GM19025 (cell line): ENCODE data around the gene ACSM6.
A peak's percentile ranks its signal among the peaks of the same experiment; 100 is the strongest.

Experiments
- ATAC-seq: cut with Tn5 transposase; IDR thresholded peaks from one replicate; pipeline ENCODE4 v1.9.1; 2021; ENCODE audit warnings: mild to moderate bottlenecking, low read depth, moderate library complexity; ENCODE audit not compliant: unreplicated experiment

Gene ACSM6

DNA sequence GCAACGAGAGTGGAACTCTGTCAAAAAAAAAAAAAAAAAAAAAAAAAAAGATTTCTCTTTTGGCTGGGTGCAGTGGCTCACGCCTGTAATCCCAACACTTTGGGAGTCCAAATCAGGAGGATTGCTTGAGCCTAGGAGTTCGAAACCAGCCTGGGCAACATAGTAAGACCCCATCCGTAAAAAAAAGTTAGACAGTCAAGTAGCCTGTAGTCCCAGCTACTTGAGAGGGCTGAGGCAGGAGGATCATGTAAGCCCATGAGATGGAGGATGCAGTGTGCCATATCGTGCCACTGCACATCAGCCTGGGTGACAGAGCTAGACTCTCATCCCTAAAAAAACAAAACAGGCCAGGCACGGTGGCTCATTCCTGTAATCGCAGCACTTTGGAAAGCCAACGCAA, 71.5 kb downstream of the ACSM6 start:
- ATAC-seq, result no peak

DNA sequence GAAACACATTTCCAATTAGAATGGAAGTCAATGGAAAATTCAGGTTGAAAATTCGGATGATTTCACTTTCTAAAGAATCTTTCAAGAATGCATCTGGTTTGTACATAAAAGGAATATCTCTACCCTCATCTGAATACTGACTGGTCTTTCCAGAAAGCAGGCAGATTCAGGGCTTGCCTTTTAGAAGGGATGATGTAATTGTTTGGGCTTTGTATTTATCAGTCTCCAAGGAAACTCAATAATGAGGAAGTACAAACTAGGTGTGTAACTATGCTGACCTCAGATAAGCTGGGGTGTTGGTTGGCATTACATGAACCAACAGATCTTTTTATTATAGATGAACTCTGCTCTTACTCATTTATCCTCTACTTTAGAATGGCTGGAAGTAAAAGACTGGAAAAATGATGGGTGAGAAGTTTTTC, 72.6 kb downstream of the ACSM6 start:
- peak; percentile 71 for ATAC-seq

DNA sequence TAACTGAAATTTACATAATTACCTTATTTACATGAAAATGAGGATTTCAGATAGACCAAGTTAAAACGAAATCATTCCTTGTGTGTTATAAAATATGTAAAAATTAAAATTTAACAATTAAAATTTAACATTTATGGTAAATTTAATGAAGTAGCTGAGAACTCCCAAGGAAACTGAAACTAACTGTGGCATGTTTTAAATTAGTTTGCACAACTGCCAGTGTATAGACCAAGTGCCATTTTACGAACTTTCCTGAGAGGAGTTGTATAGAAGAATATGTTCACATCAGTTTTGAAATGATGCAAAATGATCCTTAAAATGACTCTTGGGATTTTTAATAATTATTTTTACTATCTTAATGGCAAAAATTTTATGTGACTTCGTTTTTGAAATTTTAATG, 73.2 kb downstream of the ACSM6 start:
- no peak for ATAC-seq

DNA sequence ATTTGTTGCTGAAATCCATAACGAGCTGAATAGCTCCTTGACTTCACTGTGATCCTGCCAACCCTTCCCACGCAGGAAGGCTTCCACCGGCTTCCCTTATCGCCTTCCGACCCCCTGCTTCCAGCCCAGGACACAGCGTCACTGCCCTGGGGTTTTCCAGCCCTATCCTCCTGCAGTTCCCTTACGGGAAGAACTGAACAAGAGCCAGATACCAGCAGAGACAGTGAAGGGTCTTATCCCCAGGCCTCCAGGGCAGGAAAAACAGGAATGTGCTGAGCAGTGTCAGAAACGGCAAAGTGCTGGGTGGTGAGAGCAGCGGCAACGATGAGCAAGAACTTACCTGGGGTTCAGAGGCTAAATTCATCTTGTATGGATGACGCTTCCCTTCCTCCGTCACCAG, 74.4 kb downstream of the ACSM6 start:
- no peak for ATAC-seq

DNA sequence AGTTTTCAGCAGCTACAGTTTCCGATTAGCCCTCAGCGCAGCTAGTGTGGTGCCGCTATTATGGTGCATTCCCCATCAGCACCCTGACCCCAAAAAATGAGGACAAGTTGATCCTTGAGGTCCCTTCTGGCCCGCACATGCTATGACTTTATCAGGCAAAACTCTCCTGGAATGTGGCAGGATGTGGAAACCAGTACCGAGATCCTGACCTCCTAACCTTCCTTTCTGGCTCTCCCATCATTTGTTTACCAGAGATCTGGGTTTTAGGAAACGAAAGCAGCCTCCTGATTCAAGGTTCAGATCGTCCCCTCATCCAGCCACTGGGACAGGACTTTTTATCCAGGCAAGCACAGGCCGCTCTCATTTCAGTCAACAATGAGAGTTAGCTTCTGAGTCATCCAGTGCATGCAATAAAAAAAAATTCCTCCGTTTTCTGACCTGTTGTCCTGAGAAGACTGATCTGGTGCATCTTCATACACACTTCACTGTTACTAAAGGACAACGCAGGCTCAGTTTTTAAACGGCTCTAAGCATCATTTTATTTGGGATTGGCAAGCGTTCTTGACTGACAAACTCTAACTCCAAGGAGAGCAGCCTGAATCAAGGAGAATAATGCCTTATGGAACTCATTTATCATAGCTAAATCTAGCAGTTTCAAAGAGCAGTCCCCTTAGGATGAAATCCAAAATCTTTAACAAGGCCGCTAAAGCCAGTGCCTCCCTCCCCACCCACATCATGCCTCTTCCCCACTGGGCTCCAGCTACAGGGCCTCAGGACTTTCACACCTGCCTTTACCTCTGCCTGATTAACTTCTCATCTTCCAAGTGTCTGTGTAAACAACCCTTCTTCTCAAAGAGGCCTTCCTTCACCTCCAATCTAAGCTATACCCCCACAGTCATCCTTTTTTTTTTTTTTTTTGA, 79.6 kb downstream of the ACSM6 start:
- no peak for ATAC-seq

DNA sequence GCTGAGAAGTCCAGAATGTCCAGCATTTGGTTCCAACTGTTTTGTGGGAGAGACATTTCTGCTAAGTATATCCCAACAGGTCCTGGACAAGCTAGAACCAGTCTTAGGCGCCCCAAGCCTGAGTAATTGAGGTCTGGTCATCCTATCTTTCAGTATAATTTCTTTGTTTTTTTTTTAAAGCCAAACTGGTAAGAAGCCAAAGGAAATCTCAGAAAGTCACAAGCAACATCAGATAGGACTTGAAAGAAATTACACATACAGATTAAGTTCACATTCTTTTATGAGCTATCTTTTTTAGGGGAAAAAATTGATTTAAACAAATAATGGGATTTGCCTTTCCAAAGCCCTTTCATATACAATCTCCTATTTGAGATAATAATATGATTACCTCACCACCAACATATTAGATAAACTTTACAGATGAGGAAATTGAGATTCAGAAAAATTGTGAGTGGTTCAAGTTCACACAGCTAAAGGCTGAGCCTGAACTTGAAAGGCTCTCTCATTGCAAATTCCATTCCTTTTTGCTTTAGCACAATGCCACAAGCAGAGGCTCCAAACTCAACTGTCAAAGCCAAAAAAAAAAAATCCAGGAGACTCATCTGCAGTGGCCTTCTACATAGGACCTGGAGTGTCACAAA, 81.8 kb downstream of the ACSM6 start:
- no peak for ATAC-seq

DNA sequence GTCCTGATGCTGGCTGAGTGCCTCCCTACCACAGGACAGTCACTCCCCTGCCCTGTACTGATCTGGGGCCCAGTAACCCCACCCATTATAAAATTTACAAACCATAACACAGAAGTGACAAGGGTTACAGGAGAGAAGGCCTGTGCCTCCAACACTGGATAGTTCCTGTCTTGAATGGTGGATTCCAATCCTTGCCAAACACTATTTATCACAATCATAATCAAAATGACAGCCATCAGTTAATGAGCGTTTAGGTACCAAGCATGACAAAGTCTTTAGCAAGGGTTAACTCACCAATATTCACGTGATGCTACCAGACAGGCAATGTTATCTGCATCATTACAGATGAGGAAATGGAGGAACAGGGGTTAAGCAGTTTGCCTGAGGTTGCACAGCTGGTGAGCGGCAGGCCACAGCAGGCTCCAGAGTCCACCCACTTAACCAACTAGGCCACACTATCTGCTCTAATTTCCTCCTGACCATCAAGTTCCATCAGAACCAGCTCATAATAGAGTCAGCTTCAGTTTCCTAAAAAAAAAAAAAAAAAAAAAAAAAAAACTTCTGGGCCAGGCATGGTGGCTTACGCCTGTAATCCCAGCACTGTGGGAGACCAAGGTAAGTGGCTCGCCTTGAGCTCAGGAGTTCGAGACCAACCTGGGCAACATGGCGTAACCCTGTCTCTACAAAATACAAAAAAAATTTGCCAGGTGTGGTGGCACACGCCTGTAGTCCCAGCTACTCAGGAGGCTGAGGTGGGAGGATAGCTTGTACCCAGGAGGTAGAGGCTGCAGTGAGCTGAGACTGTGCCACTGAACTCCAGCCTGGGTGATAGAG, 82.5 kb downstream of the ACSM6 start:
- no peak for ATAC-seq

DNA sequence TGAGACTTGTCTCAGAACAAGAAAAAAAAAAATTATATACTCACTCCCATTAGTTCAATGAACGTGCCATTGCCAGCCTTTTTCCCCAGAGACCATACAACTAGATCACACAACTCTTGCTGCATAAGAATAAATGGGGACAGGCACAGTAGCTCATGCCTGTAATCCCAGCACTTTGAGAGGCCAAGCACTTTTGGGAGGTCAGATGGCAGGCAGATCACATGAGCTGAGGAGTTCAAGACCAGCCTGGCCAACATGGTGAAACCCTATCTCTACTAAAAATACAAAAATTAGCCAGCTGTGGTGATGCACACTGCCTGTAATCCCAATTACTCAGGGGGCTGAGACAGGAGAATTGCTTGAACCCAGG, 83.1 kb downstream of the ACSM6 start:
- ATAC-seq, result no peak

DNA sequence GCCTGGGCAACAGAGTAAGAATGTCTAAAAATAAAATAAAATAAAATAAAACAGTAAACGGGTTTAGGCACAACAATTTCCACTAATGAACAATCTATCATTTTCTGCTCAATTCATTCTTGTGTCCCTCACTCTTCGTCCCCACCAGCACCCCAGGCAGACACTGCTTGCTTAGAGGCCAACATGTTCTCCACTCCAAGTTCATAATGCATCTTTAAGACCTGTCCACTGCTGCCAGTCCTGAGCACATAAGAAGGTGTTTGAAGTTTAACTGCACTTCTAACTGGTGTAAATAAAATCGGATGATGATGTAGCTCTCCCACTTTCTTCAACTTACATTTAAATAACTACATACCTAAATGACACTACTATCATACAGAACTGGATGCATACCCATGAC, 83.6 kb downstream of the ACSM6 start:
- no peak for ATAC-seq
